ENCODE data around the gene ADAM22. TPM values are rescaled to one million over a fixed set of nuclear protein-coding genes. Genes with fewer than 3 reads are reported as not detected.

The ADAM22 gene
- total and polyA plus RNA-seq, 12 donors, result 2.3 to 35.0 (median 17.0) TPM

DNA sequence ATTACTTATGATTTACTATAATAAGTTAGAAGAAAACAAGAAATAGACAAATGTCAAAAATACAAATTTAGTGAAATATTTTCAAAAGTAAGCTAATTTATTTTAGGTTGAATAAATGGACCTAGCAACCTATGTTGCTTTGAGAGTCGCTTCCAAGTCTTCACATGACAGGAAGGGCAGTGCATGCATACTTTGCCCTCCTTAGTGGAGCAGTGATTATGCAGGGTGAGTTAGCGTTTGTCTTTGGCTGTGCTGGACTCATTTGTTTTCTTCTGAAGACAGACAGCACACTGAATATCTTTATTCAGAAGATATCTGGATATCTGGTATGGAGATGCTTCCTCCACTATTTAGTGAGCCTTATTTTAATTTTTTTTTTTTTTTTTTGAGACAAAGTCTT is 183.3 kb downstream of the ADAM22 start:
- H3K36me3 ChIP-seq (replicated peaks in 1 of 2), result no peaks in the 10 kb centered on the region

DNA sequence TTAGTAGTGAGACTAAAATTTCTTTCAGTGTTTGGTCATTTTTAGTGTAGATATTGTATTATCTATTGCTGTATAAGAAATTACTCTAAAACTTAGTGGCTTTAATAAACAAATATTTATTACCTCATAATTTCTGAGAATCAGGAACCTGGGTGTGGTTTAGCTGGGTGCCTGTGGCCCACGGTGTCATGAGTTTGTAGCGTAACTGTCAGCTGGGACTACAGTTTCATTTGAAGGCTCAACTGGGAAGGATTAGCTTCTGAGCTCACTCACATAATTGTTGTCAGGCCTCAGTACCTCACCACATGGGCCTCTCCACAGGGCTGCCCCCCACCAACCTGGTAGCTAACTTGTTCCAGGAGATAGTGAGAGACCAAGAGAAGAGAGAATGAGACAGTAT is 187.3 kb downstream of the ADAM22 start:
- Histone ChIP-seq H3K27me3 (no peaks in the 10 kb centered on the region), H3K4me3 (no peak overlapping the region), H3K27ac (no peak overlapping the region), H3K4me1 (replicated peaks in 1 of 2) (no peaks in the 10 kb centered on the region), H3K36me3 (replicated peaks in 1 of 2) (no peaks in the 10 kb centered on the region), H3K9me3 (replicated peaks in 1 of 3) (no peaks in the 10 kb centered on the region)
- WGBS, 4 donors, result 91 to 96% (median 94%) methylated on average over 2 of the region's 2 CpGs
- TF ChIP-seq, protein P1, sequence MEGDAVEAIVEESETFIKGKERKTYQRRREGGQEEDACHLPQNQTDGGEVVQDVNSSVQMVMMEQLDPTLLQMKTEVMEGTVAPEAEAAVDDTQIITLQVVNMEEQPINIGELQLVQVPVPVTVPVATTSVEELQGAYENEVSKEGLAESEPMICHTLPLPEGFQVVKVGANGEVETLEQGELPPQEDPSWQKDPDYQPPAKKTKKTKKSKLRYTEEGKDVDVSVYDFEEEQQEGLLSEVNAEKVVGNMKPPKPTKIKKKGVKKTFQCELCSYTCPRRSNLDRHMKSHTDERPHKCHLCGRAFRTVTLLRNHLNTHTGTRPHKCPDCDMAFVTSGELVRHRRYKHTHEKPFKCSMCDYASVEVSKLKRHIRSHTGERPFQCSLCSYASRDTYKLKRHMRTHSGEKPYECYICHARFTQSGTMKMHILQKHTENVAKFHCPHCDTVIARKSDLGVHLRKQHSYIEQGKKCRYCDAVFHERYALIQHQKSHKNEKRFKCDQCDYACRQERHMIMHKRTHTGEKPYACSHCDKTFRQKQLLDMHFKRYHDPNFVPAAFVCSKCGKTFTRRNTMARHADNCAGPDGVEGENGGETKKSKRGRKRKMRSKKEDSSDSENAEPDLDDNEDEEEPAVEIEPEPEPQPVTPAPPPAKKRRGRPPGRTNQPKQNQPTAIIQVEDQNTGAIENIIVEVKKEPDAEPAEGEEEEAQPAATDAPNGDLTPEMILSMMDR (IDR thresholded peaks at IDR 0.05), result no peak
- no peak for TF ChIP-seq POLR2A (IDR thresholded peaks at IDR 0.05)
- no peak for DNase-seq
- intact Hi-C loops (cut with DNase I), result no loop called here

More for the DNA sequence above, 183.3 kb downstream of the ADAM22 start:
- intact Hi-C loops (cut with DNase I), result loop anchor here in 1 of 2 donors (10.0 kb wide), 1 partner anchor 183 kb away; the partner anchor contains the start of gene ADAM22
- H3K4me1 ChIP-seq (replicated peaks in 1 of 2), result no peaks in the 10 kb centered on the region
- DNase-seq, result no peak
- H3K27me3 ChIP-seq, result no peaks in the 10 kb centered on the region
- H3K27ac ChIP-seq, result no peak overlapping the region
- no peak for TF ChIP-seq POLR2A (IDR thresholded peaks at IDR 0.05)
- TF ChIP-seq, protein P1 (IDR thresholded peaks at IDR 0.05), result no peak
- no peak overlapping the region for H3K4me3 ChIP-seq
- no peaks in the 10 kb centered on the region for H3K9me3 ChIP-seq (replicated peaks in 1 of 3)
- 78 to 92% (median 85%) methylated on average over 2 of the region's 2 CpGs for WGBS, 4 donors

DNA sequence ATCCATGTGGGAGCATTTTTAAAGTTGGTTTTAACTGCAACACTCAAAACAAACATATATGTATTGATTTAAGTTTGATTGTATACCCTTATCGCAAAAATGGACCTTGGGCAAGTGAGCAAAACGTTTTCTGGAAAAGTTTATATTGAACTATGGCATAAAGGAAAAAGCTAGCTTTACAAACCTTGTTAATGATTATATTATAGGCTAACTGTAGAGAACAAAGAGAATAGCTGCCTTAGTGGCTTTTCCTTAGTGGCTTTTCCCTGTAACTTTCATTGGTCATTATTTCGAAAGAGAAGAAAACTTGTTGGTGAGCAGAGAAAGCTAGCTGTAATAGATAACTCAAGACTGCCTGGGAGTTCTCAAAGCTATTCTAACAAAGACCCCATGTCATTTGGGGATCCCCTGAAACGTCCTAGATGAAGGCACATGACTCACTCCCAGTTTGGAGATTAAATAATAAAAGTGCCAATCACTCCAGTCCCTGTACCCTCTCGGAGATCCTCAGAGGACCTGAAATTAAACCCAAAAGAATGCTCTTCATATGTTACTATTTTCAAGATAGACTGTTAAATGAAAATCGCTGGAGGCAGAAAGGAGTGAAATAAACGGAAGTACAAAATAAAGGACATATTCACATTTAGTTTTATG is 193.7 kb downstream of the ADAM22 start:
- intact Hi-C loops (cut with DNase I), result no loop called here
- 75 to 79% (median 76%) methylated on average over 7 of the region's 7 CpGs for WGBS, 4 donors
- Histone ChIP-seq H3K9me3 (replicated peaks in 1 of 3) (no peaks in the 10 kb centered on the region), H3K27ac (no peak overlapping the region), H3K36me3 (replicated peaks in 1 of 2) (no peaks in the 10 kb centered on the region), H3K4me1 (replicated peaks in 1 of 2) (no peaks in the 10 kb centered on the region), H3K4me3 (no peak overlapping the region), H3K27me3 (no peaks in the 10 kb centered on the region)
- no peak for DNase-seq
- TF ChIP-seq, protein P1 (IDR thresholded peaks at IDR 0.05), result no peak
- TF ChIP-seq POLR2A (IDR thresholded peaks at IDR 0.05), result no peak

DNA sequence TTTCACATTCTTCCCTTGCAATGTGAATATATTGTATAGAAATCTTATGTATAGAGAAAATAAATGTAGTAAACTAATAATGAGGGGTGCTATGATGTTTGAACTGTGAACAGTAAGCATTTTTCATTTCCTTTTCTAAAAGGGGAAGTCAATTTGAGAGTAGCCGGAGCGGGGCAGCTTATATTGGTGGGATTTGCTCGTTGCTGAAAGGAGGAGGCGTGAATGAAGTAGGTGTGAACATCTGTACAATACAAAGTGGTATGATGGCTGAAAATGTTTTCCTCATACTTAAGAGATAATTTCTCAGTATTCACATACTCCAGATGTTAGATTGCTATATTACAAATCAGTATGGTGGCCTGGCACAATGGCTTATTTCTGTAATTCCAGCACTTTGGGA is 198.7 kb downstream of the ADAM22 start:
- WGBS, 4 donors, result 76 to 89% (median 82%) methylated on average over 4 of the region's 4 CpGs
- TF ChIP-seq, protein P1 (IDR thresholded peaks at IDR 0.05), result no peak
- no peak for TF ChIP-seq POLR2A (IDR thresholded peaks at IDR 0.05)
- H3K4me3 ChIP-seq, result no peak overlapping the region
- intact Hi-C loops (cut with DNase I), result no loop called here
- no peaks in the 10 kb centered on the region for H3K27me3 ChIP-seq
- H3K9me3 ChIP-seq (replicated peaks in 1 of 3), result no peaks in the 10 kb centered on the region
- no peak for DNase-seq
- H3K4me1 ChIP-seq (replicated peaks in 1 of 2), result no peaks in the 10 kb centered on the region
- H3K27ac ChIP-seq, result no peak overlapping the region
- no peaks in the 10 kb centered on the region for H3K36me3 ChIP-seq (replicated peaks in 1 of 2)
